ENCODE data around the gene CPXM2.

- TF ChIP-seq REST (IDR thresholded peaks at IDR 0.05) = no peak
- TF ChIP-seq RCOR1 (IDR thresholded peaks at IDR 0.05; ENCODE audit: low read depth, low read length) = no peak
- TF ChIP-seq CTCF (IDR thresholded peaks at IDR 0.05) = no peak
These were observed 2.9 kb downstream of the CPXM2 start for GRCh38 chr10:123888751-123889150.
